Eye (tissue), 1 donor: Measurements from ENCODE around the gene TMEM106C.

Source experiments
- DNase-seq: peaks from one replicate; pipeline ENCODE4 v3.0.0-alpha.2; 2015

The TMEM106C gene

DNA sequence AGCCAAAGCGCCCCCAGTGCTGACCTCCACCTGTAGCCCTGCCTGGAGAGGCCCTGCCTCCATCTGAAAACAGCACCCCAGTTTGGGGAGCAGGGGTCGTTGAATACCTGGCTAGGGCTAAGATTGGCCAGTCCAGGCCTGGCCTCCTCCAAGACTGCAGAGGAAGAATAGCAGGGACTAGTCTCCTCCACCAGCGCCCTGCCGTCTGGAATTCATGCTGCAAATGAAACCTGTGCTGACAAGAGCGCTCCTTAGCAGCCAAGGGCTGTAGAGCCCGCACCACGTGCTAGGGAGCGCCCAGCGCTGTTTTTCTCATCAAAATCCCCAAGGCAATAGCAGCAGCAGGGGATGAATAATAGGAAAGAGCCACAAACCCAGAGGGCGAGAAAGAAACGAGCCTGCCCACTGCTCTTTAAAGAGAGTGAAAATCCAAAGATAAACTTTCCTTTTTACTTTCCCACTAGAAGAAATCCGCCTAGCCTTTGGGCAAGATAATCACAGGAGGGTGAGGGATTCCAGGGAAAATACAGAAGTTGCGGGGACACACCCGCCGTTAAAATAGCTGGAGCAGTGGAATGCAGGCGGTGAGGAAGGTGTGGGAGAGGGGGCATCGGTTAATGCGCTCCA lies 37.6 kb downstream of the TMEM106C start:
- peak; percentile 83 for DNase-seq

DNA sequence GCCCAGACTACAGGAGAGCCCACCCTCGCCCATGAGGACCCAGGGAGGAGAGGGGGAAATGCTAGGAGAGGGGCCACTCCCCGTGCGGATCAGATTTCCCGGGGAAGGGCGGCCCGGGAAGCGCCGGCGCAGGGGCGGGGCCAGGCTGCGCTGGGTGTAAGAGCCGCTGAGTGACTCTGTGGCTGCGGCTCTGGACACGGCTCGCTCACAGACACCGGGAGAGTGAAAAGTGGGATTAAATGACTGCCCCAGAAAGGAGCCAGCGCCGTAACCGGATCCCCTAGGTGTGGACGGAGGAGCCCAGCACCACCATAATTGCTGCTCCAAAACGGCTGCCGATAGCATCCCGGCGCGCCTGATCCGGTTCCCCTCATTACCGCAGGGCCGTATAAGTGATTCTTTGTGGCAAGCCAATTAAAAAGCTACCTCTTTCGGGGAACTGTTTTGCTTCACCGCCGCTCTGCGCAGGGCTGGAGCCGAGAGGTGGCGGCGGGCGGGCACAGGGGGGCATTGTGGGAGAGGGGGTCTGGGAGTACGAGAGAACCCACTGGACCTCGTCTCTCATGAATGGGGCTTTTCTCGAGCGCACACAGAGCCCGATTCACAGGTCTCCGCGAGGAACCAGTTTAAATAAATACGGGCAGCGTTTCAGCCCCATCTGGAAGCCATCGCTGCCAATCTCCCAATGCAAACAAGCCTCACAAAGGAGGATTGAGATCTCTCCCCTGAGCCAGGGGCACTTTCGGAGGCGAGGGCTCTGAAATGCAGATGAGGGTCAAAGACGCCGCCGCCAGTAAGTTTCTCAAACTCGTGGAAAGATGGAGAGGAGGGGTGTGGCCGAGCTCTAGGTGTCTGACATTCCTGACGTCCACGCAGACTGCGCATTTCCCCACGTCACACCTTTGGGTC lies 38.4 kb downstream of the TMEM106C start:
- peak; percentile 89 for DNase-seq

DNA sequence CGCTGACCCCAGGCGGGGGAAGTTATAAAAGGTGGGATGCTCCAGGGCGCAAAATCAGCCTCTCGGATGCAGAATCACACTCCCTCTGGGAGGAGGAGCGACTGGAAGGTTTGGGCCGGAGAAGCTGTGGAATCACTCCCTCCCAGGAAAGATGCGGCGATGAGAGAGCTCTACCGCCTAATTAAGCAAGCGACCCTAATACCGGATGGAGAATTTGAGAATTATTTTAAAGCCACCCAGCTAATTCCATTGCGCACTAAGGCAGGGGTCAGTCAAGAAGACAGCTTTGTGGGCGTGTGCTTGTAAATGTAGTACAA lies 39.0 kb downstream of the TMEM106C start:
- DNase-seq, result peak; percentile 73

DNA sequence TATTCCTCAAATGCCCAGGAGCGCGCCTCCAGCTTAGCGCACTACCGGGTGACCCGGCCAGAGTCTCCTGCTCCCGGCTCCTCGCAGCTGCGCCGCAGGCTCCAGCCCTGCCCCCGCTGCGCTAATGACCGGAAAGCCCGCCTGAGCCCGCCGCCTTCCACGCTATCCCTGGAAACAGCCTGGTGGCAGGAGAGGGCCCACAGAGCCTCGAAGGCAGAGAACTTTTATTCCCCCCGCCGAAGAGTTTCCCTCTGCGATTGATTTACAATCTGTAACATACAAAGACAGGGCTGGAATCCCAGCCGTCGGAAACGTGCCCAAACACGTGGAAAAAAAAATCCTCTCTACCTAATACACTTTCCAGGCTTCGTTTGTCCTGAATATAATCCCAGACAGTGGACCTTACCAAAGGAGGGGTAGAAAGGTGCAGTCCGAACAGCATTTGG lies 39.4 kb downstream of the TMEM106C start:
- peak; percentile 83 for DNase-seq

DNA sequence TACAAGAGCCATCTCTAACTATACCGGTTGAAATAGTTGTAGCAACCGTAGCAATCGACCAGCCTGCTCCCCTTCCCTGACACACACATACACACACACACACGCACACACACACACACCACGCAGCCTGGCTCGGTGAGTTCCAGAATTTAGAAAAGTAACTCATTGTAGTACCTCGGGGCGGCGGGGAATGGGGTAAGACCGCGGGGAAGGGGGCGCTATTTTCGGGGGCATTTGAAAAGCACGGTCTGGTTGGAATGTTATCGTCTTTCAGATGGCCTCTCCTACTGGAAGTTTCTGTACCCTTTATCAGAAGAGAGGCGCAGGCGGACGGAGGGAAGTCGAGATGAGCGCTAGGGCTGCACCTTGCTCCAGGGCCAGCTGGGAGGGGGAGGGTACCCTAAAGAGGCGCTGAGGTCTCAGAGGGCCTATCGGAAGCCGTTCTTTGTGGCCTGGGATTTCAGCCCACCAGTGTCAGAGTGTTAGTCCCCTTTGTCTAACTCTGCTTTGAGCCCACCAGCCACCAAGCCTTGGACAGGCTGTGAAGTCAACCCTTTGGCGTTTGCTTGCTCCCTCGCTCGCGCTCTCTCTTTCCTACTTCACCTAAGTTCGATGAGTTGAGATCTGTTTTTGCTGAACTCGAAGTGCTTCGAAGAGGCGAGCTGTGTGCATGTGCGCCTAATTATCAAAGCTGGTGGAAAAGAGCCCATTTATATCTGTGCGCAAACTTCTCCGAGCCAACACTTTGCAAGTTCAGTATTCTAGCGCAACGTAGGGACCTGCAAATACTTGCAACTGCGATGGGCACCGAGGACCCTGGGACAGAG lies 40.0 kb downstream of the TMEM106C start:
- DNase-seq, result peak; percentile 81

DNA sequence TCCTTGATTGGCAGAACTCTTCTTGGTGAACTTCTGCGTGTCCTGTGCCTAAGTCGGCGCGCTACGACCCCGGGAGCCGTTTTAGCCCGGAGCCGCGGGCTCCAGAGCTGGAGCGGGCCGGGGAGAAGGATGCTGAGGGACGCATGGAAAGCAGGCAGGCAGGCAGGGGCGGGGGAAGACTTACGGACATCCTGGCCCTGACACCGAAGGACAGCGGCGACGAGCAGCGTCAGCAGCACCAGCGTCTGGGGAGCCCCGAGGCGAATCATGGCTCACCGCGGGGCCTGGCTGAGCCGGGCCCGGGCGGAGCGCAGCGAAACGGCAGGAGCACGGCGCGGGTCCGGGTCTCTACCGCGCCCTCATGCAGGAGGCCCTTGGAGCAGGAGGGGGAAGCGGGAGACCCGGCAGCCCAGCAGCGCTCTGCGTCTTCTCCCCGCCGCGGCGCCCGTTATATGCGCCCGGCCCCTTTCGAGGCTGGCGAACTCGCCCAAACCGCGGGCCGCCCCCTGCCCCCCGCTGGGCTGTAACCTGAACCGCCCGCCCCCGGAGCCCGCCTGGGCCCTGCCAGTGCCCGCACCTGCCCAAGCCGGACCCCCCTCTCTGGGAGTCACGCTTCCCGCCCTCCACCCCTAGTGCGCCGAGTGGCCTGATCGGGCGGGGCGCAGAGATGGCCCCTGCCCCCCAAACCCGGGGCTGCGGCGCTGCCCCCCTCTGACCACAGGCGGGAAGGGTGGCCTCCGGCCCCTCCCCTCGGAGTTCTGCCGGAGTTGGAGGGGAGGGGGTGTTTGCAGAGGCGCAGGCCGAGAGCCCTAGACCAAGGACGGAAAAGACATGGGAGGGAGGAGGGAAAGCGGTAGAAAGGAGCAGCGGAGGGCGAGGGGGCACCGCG lies 40.9 kb downstream of the TMEM106C start, which contains the start of gene COL2A1:
TSS of gene COL2A1 (minus strand) at position 424 of the 889 bp plus-strand sequence. CDS start at position 269, 155 bp downstream.
- DNase-seq, result peak; percentile 88

DNA sequence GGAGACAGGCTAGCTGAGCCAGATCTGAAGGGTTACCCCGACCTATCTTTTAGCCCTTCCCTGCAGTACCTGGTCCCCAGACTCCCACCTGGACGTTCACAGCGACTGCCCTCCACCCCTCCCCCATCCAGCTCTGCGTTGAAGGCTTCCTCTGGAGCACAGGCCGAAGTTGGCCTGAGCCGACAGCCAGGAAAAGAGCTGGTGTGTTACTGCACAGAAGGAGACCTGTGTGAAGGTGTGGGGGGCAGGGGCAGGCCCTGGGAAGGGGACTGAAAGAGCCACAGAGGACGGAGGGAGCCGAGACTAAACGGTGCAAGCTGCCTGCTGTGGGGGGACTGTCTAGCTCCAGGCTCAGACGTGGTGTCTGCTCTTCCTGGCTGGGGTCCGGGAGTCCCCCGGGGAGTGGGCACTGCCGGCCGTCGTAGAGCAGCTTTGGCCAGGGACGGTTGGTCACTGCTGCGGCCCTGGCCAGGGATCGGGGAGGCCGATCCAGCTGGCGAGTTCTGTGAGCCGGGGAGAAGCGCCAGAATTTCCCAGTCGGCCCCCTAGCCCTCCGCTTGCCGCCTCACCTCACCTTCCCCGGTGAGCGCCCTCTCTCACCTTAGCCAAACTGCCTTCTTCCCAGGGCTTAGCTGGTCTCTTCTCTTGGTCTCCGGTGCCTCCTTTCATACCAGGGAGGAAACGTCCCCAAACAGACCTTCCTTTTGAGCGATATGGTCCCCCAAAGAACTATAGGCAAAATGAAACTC lies 41.8 kb downstream of the TMEM106C start:
- DNase-seq, result no peak

DNA sequence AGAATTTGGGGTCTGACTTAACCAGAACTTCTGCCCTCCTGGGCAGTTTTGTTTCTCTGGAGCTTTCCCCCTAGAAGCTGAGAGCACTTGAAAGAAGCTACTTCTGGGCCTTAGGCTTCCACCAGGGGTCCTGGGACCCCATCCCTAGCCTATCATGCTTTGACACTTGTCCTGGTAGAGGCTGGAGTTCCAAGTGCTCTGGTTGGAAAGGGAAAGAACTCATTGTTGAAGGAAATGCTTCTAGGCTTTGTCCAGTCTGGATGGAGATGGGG lies 42.3 kb downstream of the TMEM106C start:
- DNase-seq, result no peak

DNA sequence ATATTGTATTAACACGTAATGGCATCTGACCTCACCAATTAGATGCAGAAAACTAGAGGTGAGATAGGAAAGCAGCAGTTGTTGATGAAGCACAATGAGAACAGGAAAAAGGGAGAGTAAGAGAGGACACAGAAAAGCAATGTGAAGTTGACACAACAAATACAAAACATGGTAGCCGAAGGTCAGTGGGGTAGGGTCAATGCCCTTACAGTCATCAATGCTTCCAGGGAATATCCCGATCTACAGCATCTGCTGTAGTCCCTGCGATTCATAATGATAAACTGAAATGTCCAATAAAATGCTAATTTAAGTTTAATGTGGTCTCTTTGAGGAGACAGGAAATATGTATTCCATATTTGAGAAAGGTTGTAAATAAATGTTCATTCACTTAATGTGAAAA lies 43.8 kb downstream of the TMEM106C start:
- no peak for DNase-seq

DNA sequence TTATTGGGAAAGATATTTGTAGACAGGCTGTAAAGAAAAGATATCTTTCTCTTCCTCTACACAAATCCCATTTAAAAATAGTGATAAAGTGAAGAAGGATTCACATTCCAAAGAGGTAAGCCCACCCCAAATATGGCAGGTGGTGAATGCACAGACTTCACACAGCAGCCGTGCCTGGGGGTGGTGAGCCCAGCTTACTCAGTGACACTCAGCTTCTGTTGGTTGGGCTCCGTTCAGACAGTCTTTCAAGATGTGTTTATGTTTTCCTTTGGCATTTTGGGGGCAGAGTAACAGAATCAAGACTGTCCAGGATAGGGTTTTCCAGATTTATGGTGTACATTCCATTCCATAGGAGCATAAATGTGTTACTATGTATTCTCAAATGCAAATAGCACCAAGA lies 45.0 kb downstream of the TMEM106C start:
- DNase-seq, result no peak

DNA sequence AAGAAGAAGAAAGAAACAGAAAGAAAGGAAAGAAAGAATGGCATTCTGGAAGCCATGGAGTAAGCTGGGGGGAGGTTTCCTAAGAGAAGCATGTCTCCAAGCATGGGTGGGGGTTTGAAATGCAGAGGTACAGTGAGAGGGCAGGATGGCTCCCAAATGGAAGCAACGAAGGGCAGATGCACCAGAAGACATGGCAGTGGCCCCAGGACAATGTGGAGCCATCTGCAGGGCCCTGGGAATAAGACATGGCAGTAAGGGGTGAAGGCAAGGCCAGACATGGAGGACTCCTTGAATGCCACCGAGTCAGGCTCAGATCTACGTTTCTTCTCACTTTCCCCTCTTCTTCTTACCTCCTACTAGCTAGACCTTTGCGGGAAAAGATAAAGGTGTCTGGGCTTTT lies 45.6 kb downstream of the TMEM106C start:
- DNase-seq, result no peak

DNA sequence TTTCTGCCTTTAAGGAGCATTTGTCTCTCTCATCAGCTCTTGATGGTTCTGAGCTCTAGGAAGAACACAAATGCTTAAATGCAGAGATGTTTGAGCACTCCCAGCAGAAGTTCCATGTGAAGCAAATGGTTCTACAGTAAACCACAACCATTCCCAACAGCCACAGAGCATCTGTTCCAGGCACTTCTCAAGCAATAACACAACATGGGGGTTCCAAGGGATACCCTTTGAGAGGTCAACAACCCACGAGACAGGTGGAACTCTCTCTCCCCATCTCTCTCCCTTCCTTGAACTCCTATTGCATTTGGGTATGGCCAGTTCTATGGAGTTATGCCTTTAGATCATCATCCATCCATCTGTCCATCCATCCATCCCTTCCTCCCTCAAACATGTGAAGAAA lies 46.1 kb downstream of the TMEM106C start:
- no peak for DNase-seq

DNA sequence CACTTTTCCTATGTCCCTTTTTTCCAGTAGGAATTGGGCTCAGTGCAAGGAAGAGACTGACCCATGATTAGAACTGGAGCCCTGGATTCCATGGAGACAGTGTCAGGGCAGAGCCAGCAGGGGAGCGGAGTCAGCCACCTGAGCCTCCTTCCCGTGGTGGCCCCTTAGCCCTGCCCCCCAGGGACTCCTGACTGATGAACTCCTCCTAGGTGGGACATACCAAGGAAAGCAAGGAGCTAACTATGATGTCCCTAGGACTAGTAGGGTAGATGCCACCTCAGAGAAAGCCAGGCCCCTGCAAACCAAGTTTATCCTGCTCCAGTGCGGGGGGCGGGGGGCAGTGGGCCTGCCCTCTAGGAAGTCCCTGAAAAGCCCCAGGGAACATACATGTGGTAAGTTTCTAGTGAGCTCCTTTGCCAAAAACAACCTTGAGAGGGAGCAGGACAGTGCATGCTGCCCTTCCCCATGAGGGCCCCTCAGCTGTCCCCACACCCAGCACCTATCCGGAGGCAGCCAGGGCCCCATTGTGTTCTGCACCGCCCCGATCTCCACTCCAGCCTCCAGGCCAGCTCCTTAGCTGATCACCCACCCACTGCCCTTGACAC lies 47.1 kb downstream of the TMEM106C start:
- no peak for DNase-seq

DNA sequence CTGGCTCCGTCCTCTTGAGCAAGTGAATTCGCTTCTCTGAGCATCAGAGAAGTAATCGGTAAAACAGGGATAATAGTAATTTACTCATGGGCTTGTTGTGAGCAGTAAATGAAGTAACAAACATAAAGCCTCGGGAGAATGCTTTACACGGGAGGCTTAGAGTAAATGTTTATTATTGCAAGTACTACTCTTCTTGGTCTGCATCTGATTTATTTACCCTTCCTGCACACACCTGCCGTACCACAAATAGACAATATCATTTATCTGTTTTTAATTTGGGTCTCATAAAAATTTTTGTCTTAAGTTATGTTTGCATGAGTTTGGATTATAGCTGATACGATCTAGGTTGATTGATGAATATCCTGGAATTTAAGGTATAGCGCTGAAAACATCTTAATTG lies 48.7 kb downstream of the TMEM106C start:
- no peak for DNase-seq

DNA sequence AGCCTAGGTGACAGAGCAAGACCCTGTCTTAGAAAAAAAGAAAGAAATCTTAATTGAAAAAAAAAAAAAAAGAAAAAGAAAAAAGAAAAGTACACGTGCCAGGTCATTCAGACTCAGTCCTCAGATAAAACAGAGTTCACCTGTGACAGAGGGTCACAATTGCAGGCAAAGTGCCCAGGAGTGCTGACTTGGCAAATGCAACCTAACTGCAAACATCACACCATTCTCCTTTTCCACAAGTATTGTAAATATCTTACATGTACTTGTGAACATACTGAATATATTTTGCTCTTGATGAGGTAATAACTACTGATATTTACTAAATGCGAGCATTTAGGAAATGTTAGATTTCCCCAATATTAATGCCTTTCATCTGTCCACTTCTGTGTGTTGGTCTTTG lies 49.9 kb downstream of the TMEM106C start:
- DNase-seq, result no peak

DNA sequence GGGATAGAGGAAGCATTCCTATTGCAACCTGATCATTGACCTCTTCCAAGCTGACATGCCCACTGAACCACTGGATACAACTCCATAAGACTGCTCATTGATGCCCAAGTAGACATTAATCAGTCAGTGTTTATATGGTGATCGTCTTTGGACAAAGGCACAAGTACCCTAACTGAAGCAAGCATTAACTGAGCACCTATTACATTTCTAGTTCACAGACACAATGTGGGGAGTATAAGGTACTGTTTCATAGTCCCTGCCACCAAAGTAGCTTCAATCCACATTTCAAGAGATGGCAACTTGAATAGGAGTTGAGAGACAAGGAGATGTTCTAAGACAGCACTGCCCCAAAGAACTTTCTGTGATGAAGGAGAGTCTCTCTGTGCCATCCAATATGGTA lies 51.7 kb downstream of the TMEM106C start:
- no peak for DNase-seq

DNA sequence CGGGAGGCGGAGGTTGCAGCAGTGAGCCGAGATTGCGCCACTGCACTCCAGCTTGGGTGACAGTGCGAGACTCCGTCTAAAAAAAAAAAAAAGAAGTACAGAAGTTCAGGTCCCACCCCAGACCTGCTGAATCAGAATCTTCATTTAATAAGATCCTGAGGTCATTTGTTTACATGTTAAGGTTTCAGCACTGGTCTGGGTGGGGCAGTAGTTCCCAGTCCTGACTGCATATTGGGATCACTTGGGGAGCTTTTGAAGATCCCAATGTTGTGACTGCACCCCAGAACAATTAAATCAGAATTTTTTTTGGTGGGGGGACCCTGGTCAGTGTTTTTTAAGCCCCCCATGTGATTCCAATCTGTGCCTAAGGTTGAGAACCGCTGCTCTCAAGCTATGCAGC lies 52.6 kb downstream of the TMEM106C start:
- DNase-seq, result no peak

DNA sequence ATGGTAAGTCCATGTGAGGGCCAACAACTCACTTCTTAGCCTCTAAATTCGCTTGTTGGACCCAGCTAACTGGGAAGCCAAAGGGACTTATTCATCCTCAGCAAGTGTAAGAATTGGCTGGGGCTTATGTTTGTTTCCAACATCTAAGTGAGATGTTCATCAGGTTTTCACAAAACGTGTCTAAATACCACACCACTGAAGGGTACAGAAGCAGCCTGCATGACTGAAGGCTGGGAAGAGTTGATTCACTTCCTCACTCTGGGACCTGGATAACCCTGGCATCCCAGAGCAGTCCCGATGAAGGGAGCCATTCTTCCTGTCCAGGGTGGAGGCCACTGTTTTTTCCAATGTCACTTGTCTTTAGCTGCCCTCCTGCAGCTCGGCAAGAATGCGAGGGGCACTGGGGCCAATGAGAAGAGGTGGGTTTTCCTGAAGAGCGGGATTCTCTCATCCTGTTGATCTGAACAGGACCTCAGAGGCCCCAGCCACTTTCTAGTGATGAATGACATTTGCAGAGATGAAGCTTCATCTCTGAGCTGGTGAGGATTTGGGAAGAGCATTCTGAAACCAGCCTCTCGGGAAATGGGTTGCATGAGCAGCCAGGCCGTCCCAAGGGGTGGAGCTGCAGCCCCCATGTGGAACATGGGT lies 53.1 kb downstream of the TMEM106C start:
- no peak for DNase-seq

DNA sequence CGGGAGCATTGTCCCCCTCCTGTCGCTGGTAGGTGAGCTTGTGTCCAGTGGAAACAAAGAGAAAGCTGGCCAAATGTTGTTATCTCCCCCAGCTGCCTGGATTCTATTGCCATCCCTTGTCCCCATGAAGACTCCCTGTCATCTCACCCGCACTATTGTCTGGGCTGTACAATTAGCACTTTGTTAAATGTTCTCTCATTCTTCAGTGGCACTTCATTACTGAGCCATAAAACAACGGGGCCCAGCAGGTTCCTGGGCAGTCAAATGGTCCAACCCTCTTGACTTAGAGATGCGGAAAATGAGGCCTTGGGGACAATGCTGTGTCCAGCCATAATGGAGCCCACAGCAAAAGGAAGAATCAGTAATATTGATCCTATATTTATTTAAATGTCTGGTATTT lies 54.1 kb downstream of the TMEM106C start:
- peak; percentile 62 for DNase-seq

DNA sequence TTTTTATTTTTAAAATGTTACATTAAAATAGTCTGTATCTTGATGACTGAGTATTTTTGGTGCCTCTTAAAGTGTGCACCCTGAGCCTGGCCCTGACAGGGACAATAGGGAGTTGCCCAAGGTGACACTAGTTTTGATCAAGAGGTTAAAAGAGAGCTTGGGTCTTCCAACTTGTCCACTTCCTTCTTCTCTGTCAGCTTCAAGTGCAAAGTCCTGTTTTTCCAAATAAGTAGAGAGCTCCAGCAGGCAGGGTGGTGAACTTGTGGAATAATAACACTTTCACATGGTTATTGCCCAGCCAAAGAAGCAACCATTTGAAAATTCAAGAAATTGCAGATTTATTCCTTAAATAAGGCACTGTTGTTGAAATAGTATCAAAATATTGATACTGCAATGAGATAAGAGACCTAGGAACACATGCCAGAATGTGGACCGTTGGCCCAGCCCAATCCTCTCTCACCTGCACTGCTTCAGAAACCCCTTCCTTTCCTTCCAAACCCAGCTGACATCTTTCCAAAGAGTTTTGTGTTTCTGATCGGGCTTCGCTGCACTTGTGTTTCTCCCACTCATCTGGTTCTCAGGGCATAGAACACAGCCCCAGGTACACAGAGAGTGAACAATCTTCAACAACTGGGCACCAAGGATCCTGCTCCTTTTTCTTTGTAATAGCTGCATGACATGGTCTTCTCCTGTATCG lies 54.7 kb downstream of the TMEM106C start:
- DNase-seq, result no peak
